Upper lobe of left lung (tissue), 6 donors: Measurements from ENCODE around the gene KLC1. TPM values are rescaled to one million over a fixed set of nuclear protein-coding genes. Genes with fewer than 3 reads are reported as not detected.

Source experiments
- ATAC-seq, 2 donors: fragments of 200-7000 bp; cut with Tn5 transposase; one replicate each; pipeline ENCODE4 v1.9.1; 2022; ENCODE audit warnings: mild to moderate bottlenecking in 2 of 2, moderate library complexity in 2 of 2; ENCODE audit not compliant: low FRiP score in 2 of 2
- DNase-seq, 2 donors: peaks; one replicate each; pipeline ENCODE4 v3.0.0-alpha.2; 2019 to 2020
- H3K27ac ChIP-seq, 4 donors: fragments of 200-600 bp; sonication (generic); one replicate each; pipeline ENCODE4 v1.5.1; 2016 to 2019
- H3K27me3 ChIP-seq, 4 donors: fragments of 200-600 bp; sonication (generic); one replicate each; pipeline ENCODE4 v1.5.1; 2017 to 2019
- H3K36me3 ChIP-seq, 4 donors: fragments of 200-600 bp; sonication (generic); one replicate each; pipeline ENCODE4 v1.5.1; 2016 to 2019
- H3K4me1 ChIP-seq, 4 donors: fragments of 200-600 bp; sonication (generic); one replicate each; pipeline ENCODE4 v1.5.1; 2018 to 2019
- H3K4me3 ChIP-seq, 4 donors: fragments of 200-600 bp; sonication (generic); one replicate each; pipeline ENCODE4 v1.5.1; 2017 to 2019; ENCODE audit warnings: mild to moderate bottlenecking in 2 of 4, moderate library complexity in 1 of 4
- H3K9me3 ChIP-seq, 4 donors: fragments of 200-600 bp; sonication (generic); one replicate each; pipeline ENCODE4 v1.5.1; 2018 to 2019
- EP300 ChIP-seq, 4 donors: sonication (generic); formaldehyde crosslinking; IDR thresholded peaks; one replicate each; pipeline ENCODE4 v1.5.1; 2017; ENCODE audit warnings: antibody characterized with exemption in 4 of 4, control low read depth in 2 of 4
- POLR2A ChIP-seq, 4 donors: fragments of 450-650 bp; IDR thresholded peaks; one replicate each; pipeline ENCODE4 v1.5.1; 2016 to 2017; ENCODE audit warnings: antibody characterized with exemption in 4 of 4, mild to moderate bottlenecking in 2 of 4
- POLR2AphosphoS5 ChIP-seq, 2 donors: sonication (generic); formaldehyde crosslinking; IDR thresholded peaks; one replicate each; pipeline ENCODE4 v1.5.1; 2017; ENCODE audit warnings: antibody characterized with exemption in 2 of 2
- WGBS, 2 donors: methylation state at CpG; one replicate each; pipeline ENCODE4 v1.1.5; 2017 to 2018; 5-methylcytosine and 5-hydroxymethylcytosine counted together
- small RNA-seq, 4 donors: library from RNA; depleted of rRNA; stranded (forward); fragments of <200 nt; gene quantifications; one replicate each; pipeline ENCODE3, GENCODE V24; 2016
- total RNA-seq, 6 donors: library from RNA; depleted of rRNA in 4 of 6; stranded (reverse); fragments of >200 nt in 4 of 6; gene quantifications; one replicate each; pipeline versions ENCODE4 v1.1.0 to v1.2.1, GENCODE V29; 2016 to 2021
- TF ChIP-seq, protein P1 (sequence below), 6 experiments: fragments of 450-650 bp in 4 of 6; fragments of 200-600 bp in 2 of 6; sonication (generic) in 2 of 6; IDR thresholded peaks; one replicate each; pipeline ENCODE4 v1.5.1; 2016 to 2019; ENCODE audit warnings: antibody characterized with exemption in 6 of 6
- donor health status: DM: no; HTN: no; CAD: no; lungs with moderate emphysema.
- donor health status: DM: no; HTN: yes; CAD: no; lungs with severe emphysema.

Gene KLC1
- total RNA-seq, 6 donors from 2014 or later: 175 to 614 (median 267) TPM

DNA sequence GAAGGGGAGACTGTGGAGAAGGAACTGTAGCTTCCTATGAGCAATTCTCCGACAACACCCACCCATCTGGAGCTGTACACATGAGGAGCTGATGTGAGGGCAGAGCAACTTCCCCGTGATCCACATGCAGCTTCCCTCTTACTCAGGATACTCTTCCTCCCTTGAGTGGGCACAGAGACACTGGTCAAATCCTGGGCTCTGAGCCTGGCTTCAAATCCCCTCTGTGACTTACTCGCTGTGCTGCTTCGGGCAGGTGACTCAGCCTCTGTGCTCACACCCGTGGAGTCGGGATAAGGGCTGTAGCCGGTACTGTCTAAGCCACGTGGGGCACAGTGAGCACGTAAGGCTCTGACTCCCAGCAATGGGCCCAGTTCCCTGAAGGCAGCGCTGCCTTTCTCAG, 117.7 kb downstream of the KLC1 start:
- WGBS, 2 donors: 85 to 87% methylated on average over 7 to 10 of the region's 10 CpGs
- peak; percentile 4 to 45 for ATAC-seq

DNA sequence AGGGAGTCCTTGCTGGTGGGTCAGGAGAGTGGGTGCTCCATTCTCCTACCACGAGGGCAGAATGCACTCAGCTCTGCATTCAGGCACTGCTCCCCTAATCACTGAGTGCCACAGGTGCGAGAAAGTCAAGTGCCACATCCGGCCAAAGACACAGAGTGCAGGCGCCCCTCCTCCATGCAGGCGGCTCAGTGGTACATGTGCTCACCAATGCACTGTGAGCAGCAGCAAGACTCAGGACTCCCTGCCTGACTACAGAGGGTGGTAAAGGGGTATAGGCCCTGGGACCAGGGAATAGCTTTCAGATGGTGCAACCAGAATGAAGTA, 119.5 kb downstream of the KLC1 start:
- no peak for TF ChIP-seq POLR2A (IDR thresholded peaks at IDR 0.05)
- TF ChIP-seq, protein P1, sequence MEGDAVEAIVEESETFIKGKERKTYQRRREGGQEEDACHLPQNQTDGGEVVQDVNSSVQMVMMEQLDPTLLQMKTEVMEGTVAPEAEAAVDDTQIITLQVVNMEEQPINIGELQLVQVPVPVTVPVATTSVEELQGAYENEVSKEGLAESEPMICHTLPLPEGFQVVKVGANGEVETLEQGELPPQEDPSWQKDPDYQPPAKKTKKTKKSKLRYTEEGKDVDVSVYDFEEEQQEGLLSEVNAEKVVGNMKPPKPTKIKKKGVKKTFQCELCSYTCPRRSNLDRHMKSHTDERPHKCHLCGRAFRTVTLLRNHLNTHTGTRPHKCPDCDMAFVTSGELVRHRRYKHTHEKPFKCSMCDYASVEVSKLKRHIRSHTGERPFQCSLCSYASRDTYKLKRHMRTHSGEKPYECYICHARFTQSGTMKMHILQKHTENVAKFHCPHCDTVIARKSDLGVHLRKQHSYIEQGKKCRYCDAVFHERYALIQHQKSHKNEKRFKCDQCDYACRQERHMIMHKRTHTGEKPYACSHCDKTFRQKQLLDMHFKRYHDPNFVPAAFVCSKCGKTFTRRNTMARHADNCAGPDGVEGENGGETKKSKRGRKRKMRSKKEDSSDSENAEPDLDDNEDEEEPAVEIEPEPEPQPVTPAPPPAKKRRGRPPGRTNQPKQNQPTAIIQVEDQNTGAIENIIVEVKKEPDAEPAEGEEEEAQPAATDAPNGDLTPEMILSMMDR (IDR thresholded peaks at IDR 0.05): no peak
- TF ChIP-seq EP300 (IDR thresholded peaks at IDR 0.05): no peak
- TF ChIP-seq POLR2AphosphoS5 (IDR thresholded peaks at IDR 0.05): no peak
- Histone ChIP-seq H3K27me3 (no peaks in the 10 kb centered on the region), H3K9me3 (no peaks in the 10 kb centered on the region), H3K27ac (no peak overlapping the region), H3K4me3 (no peak overlapping the region), H3K36me3 (peaks cover 13 to 95% (median 41%) of the 10 kb centered on the region in 4 donors), H3K4me1 (no peaks in the 10 kb centered on the region)
- no peak for ATAC-seq
- no peak for DNase-seq
- 78% methylated on average over 5 of the region's 5 CpGs; no CpG with 5 or more reads in 1 of the 2 donors for WGBS, 2 donors

More for the DNA sequence above, 117.7 kb downstream of the KLC1 start:
- H3K36me3 ChIP-seq: peaks cover 10 to 95% (median 50%) of the 10 kb centered on the region in 4 donors
- H3K27me3 ChIP-seq: no peaks in the 10 kb centered on the region
- H3K4me3 ChIP-seq: no peak overlapping the region
- no peak for DNase-seq
- H3K4me1 ChIP-seq: no peaks in the 10 kb centered on the region
- no peak overlapping the region for H3K27ac ChIP-seq
- H3K9me3 ChIP-seq: no peaks in the 10 kb centered on the region
- TF ChIP-seq, protein P1 (IDR thresholded peaks at IDR 0.05): no peak
- TF ChIP-seq POLR2A (IDR thresholded peaks at IDR 0.05) (no peak), EP300 (IDR thresholded peaks at IDR 0.05) (no peak), POLR2AphosphoS5 (IDR thresholded peaks at IDR 0.05) (no peak)

DNA sequence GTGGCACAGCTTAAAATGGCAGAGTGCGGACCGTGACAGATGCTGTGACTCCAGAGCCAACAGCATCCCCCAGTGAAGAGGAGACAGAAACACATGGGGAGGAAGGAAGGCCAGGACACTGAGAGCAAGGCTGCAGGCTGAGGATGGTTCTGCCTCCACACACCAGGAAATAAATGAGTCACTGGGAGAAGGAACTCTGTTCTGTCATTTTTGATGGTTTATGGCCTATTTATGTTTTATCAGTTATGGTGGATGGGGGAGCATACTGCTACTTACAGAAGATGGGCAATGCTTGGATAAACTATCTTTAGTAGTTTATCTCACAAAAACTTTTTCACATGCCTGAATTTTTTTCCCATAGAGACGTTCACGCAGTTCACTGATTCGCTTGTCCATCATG, 120.4 kb downstream of the KLC1 start:
- Histone ChIP-seq H3K27me3 (no peaks in the 10 kb centered on the region), H3K4me3 (no peak overlapping the region), H3K4me1 (no peaks in the 10 kb centered on the region), H3K36me3 (peaks cover 13 to 90% (median 36%) of the 10 kb centered on the region in 4 donors), H3K27ac (no peak overlapping the region), H3K9me3 (no peaks in the 10 kb centered on the region)
- 93 to 94% methylated on average over 5 of the region's 5 CpGs for WGBS, 2 donors
- TF ChIP-seq, protein P1 (IDR thresholded peaks at IDR 0.05): no peak
- TF ChIP-seq POLR2AphosphoS5 (IDR thresholded peaks at IDR 0.05): no peak
- no peak for TF ChIP-seq EP300 (IDR thresholded peaks at IDR 0.05)
- TF ChIP-seq POLR2A (IDR thresholded peaks at IDR 0.05): no peak
- no peak for DNase-seq
- ATAC-seq: no peak

DNA sequence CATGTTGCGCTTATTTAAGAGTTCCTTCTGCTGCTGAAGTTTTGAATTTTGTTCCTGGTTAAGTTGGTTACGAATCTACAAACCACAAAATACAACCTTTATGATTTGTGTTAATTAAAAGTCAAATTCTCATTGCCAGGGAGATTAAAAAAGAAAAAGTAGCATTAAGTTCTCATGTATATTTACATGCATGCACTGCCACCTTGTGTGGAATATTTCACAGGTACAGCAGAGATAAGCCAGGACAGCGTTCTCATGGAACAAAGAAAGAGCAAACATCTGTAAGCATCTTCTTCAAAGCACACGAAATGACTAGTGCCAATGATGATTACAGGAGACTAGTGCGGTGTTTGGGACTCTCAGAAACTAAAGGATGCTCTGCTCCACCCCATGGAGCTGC, 120.8 kb downstream of the KLC1 start:
- H3K9me3 ChIP-seq: no peaks in the 10 kb centered on the region
- no peak overlapping the region for H3K27ac ChIP-seq
- no peak for TF ChIP-seq EP300 (IDR thresholded peaks at IDR 0.05)
- TF ChIP-seq, protein P1 (IDR thresholded peaks at IDR 0.05): no peak
- no peak for TF ChIP-seq POLR2AphosphoS5 (IDR thresholded peaks at IDR 0.05)
- TF ChIP-seq POLR2A (IDR thresholded peaks at IDR 0.05): no peak
- ATAC-seq (no peak), DNase-seq (no peak)
- no peaks in the 10 kb centered on the region for H3K4me1 ChIP-seq
- no peak overlapping the region for H3K4me3 ChIP-seq
- H3K36me3 ChIP-seq: peaks cover 11 to 86% (median 32%) of the 10 kb centered on the region in 4 donors
- 83 to 86% methylated on average over 5 of the region's 5 CpGs for WGBS, 2 donors
- H3K27me3 ChIP-seq: no peaks in the 10 kb centered on the region

Small RNA genes within 50 kb of the gene (small RNA-seq; reads per million reads assigned to genes)
- 0 reads per million in 4 donors for gene RF00019

Other genes starting within 250 kb of the KLC1 start
- gene MARK3, start 243.8 kb upstream of the KLC1 start, total RNA-seq: 100 to 1,000 TPM in 5 of 6 donors, 10 to 100 TPM in 1; 84.5 to 190 (median 132) TPM
- 100 to 1,000 TPM; 168 to 303 (median 231) TPM for gene CKB, start 106.4 kb upstream of the KLC1 start, total RNA-seq
- gene TRMT61A, start 100.0 kb upstream of the KLC1 start, total RNA-seq: 10 to 100 TPM in 5 of 6 donors, 1 to 10 TPM in 1; 6.7 to 25.1 (median 15.0) TPM
- gene BAG5, start 66.6 kb upstream of the KLC1 start, total RNA-seq: 10 to 100 TPM; 12.6 to 36.9 (median 27.1) TPM
- 10 to 100 TPM; 12.6 to 38.3 (median 28.6) TPM for gene COA8, start 66.3 kb upstream of the KLC1 start, total RNA-seq
- 10 to 100 TPM in 1 of 6 donors, 1 to 10 TPM in 5; 2.4 to 16.8 (median 5.8) TPM for gene XRCC3, start 86.2 kb downstream of the KLC1 start, total RNA-seq
- 10 to 100 TPM; 29.3 to 92.1 (median 65.5) TPM for gene ZFYVE21, start 86.6 kb downstream of the KLC1 start, total RNA-seq
- 100 to 1,000 TPM in 1 of 6 donors, 10 to 100 TPM in 5; 37.0 to 117 (median 71.1) TPM for gene PPP1R13B, start 218.4 kb downstream of the KLC1 start, total RNA-seq